H9 (cell line): ENCODE results near the gene SPIN1. TPM values are rescaled to one million over a fixed set of nuclear protein-coding genes. Genes with fewer than 3 reads are reported as not detected.

Source experiments
- DNase-seq: peaks from one replicate; pipeline ENCODE4 v3.0.0-alpha.2; 2017
- H2AFZ ChIP-seq: one replicate; pipeline ENCODE4 v1.6.1; 2013; ENCODE audit warnings: mild to moderate bottlenecking, low read length, control low read depth, moderate library complexity
- H2AK5ac ChIP-seq: 2 replicates; pipeline ENCODE4 v1.6.1; 2013; ENCODE audit warnings: low read length, control low read depth, mixed read lengths; ENCODE audit not compliant: insufficient read length
- H2BK120ac ChIP-seq: one replicate; pipeline ENCODE4 v1.6.1; 2013; ENCODE audit warnings: low read depth, mild to moderate bottlenecking, low read length, control low read depth, inconsistent platforms; ENCODE audit not compliant: poor library complexity, severe bottlenecking
- H2BK12ac ChIP-seq: 2 replicates; pipeline ENCODE4 v1.6.1; 2013; ENCODE audit warnings: low read length, control low read depth, mixed read lengths, low read depth; ENCODE audit not compliant: insufficient read length
- H2BK15ac ChIP-seq: 2 replicates; pipeline ENCODE4 v1.6.1; 2013; ENCODE audit warnings: low read depth, low read length, control low read depth
- H2BK20ac ChIP-seq: one replicate; pipeline ENCODE4 v1.6.1; 2013; ENCODE audit warnings: low read depth, mild to moderate bottlenecking, low read length, control low read depth, inconsistent platforms; ENCODE audit not compliant: poor library complexity, severe bottlenecking
- H2BK5ac ChIP-seq: 2 replicates; pipeline ENCODE4 v1.6.1; 2013; ENCODE audit warnings: low read length, control low read depth, mixed read lengths; ENCODE audit not compliant: insufficient read length
- H3K14ac ChIP-seq: 2 replicates; pipeline ENCODE4 v1.6.1; 2013; ENCODE audit warnings: low read length, control low read depth; ENCODE audit not compliant: insufficient read depth
- H3K18ac ChIP-seq: 2 replicates; pipeline ENCODE4 v1.6.1; 2013; ENCODE audit warnings: low read depth, mild to moderate bottlenecking, mixed read lengths, low read length, control low read depth; ENCODE audit not compliant: insufficient read length
- H3K23ac ChIP-seq: 2 replicates; pipeline ENCODE4 v1.6.1; 2013; ENCODE audit warnings: low read length, control low read depth, mixed read lengths, low read depth; ENCODE audit not compliant: insufficient read length
- H3K23me2 ChIP-seq: 2 replicates; pipeline ENCODE4 v1.6.1; 2013; ENCODE audit warnings: low read depth, mild to moderate bottlenecking, mixed read lengths, low read length, control low read depth; ENCODE audit not compliant: insufficient read length, poor library complexity, severe bottlenecking
- H3K27ac ChIP-seq: 2 replicates; pipeline ENCODE4 v1.5.1; 2013; ENCODE audit warnings: low read length, control low read depth, mixed read lengths, low read depth; ENCODE audit not compliant: insufficient read length
- H3K27me3 ChIP-seq: 2 replicates; pipeline ENCODE4 v1.6.1; 2013; ENCODE audit warnings: low read length, control low read depth, inconsistent platforms; ENCODE audit not compliant: insufficient read depth
- H3K4ac ChIP-seq: 2 replicates; pipeline ENCODE4 v1.6.1; 2013; ENCODE audit warnings: low read depth, mild to moderate bottlenecking, control low read depth, inconsistent platforms, low read length, moderate library complexity
- H3K4me1 ChIP-seq: 2 replicates; pipeline ENCODE4 v1.6.1; 2013; ENCODE audit warnings: low read length, control low read depth, inconsistent platforms; ENCODE audit not compliant: insufficient read depth
- H3K4me2 ChIP-seq: 2 replicates; pipeline ENCODE4 v1.6.1; 2013; ENCODE audit warnings: low read length, control low read depth, mixed read lengths; ENCODE audit not compliant: insufficient read length, insufficient read depth
- H3K56ac ChIP-seq: 2 replicates; pipeline ENCODE4 v1.6.1; 2013; ENCODE audit warnings: low read depth, mild to moderate bottlenecking, mixed read lengths, low read length, control low read depth; ENCODE audit not compliant: insufficient read length
- H3K79me1 ChIP-seq: 2 replicates; pipeline ENCODE4 v1.6.1; 2013; ENCODE audit warnings: low read depth, mild to moderate bottlenecking, moderate library complexity, low read length, control low read depth, inconsistent platforms; ENCODE audit not compliant: insufficient read depth, poor library complexity, severe bottlenecking
- H3K79me2 ChIP-seq: 2 replicates; pipeline ENCODE4 v1.6.1; 2013; ENCODE audit warnings: low read length, control low read depth, inconsistent platforms; ENCODE audit not compliant: insufficient read depth
- H3K9ac ChIP-seq: 2 replicates; pipeline ENCODE4 v1.6.1; 2013; ENCODE audit warnings: low read length, control low read depth, mixed read lengths; ENCODE audit not compliant: insufficient read length; ENCODE audit errors: extremely low read depth
- H3K9me3 ChIP-seq: one replicate; pipeline ENCODE4 v1.6.1; 2013; ENCODE audit warnings: low read depth, low read length, inconsistent platforms; ENCODE audit not compliant: control insufficient read depth
- H3T11ph ChIP-seq: one replicate; pipeline ENCODE4 v1.6.1; 2013; ENCODE audit warnings: mild to moderate bottlenecking, low read length, control low read depth, inconsistent platforms
- H4K20me1 ChIP-seq: one replicate; pipeline ENCODE4 v1.6.1; 2013; ENCODE audit not compliant: control insufficient read depth, insufficient read length, insufficient read depth
- H4K5ac ChIP-seq: 2 replicates; pipeline ENCODE4 v1.6.1; 2013; ENCODE audit warnings: low read depth, mild to moderate bottlenecking, mixed read lengths, low read length, control low read depth; ENCODE audit not compliant: insufficient read length
- H4K8ac ChIP-seq: replicated peaks from 2 replicates; pipeline ENCODE4 v1.6.1; 2013; ENCODE audit warnings: low read length, control low read depth, mixed read lengths, low read depth; ENCODE audit not compliant: insufficient read length
- H4K91ac ChIP-seq: 2 replicates; pipeline ENCODE4 v1.6.1; 2013; ENCODE audit warnings: low read depth, mild to moderate bottlenecking, moderate library complexity, mixed read lengths, low read length, control low read depth; ENCODE audit not compliant: insufficient read length
- H3K27ac Mint-ChIP-seq, 3 experiments: 2 replicates in 2 of 3; 3 replicates in 1 of 3; pipeline ENCODE4 v1.8.0; 2020 to 2021; ENCODE audit warnings: mixed read lengths in 3 of 3, mild to moderate bottlenecking in 1 of 3, moderate library complexity in 1 of 3
- H3K27me3 Mint-ChIP-seq: 2 replicates; pipeline ENCODE4 v1.8.0; 2021; ENCODE audit warnings: low read depth, mild to moderate bottlenecking, moderate library complexity, mixed read lengths
- H3K36me3 Mint-ChIP-seq, 3 experiments: 2 replicates in 2 of 3; 3 replicates in 1 of 3; pipeline ENCODE4 v1.8.0; 2020 to 2021; ENCODE audit warnings: low read depth in 3 of 3, mixed read lengths in 3 of 3; ENCODE audit not compliant: insufficient read depth in 1 of 3
- H3K4me1 Mint-ChIP-seq, 2 experiments: 2 replicates each; pipeline ENCODE4 v1.8.0; 2020; ENCODE audit warnings: mixed read lengths in 2 of 2
- H3K4me3 Mint-ChIP-seq, 2 experiments: 2 replicates in 1 of 2; 3 replicates in 1 of 2; pipeline ENCODE4 v1.8.0; 2020 to 2021; ENCODE audit warnings: mild to moderate bottlenecking in 2 of 2, mixed read lengths in 2 of 2, moderate library complexity in 1 of 2
- H3K9me3 Mint-ChIP-seq, 2 experiments: 2 replicates in 1 of 2; 3 replicates in 1 of 2; pipeline ENCODE4 v1.8.0; 2020; ENCODE audit warnings: mild to moderate bottlenecking in 2 of 2, mixed read lengths in 2 of 2, moderate library complexity in 1 of 2
- CTCF ChIP-seq: fragments of 200-600 bp; sonication (generic); conservative IDR thresholded peaks from 3 replicates; pipeline ENCODE4 v1.8.0; 2021; ENCODE audit warnings: antibody characterized with exemption, mild to moderate bottlenecking
- WGBS: extraction: QIAGEN DNeasy Blood & Tissue Kit; methylation state at CpG from one replicate; pipeline ENCODE4 v1.1.7; 2013; ENCODE audit warnings: missing lambda C conversion rate, low lambda C conversion rate, mixed read lengths; ENCODE audit not compliant: insufficient read length; ENCODE audit errors: extremely low coverage; 5-methylcytosine and 5-hydroxymethylcytosine counted together
- total RNA-seq: library from RNA; stranded (reverse); gene quantifications from 2 replicates; pipeline ENCODE4 v1.2.1, GENCODE V29; 2021

SPIN1 gene
- total RNA-seq, 1 experiment from 2014 or later = 136 TPM

GRCh38 chr9:88387552-88388202 is 567 bp upstream of the SPIN1 start:
- H4K8ac ChIP-seq = no peak overlapping the region
- no peak overlapping the region for H3K4ac ChIP-seq
- H3K23ac ChIP-seq = no peak overlapping the region
- peak overlapping the region; percentile 92 to 95 for H3K4me3 Mint-ChIP-seq
- no peak overlapping the region for H2AFZ ChIP-seq
- no CpG with 5 or more reads among the region's 40 CpGs for WGBS
- no peaks in the 10 kb centered on the region for H3K9me3 ChIP-seq
- H3K56ac ChIP-seq = no peak overlapping the region
- H3K4me1 Mint-ChIP-seq = peaks cover 39 to 44% of the 10 kb centered on the region in 2 experiments
- peak overlapping the region; percentile 83 for H3K18ac ChIP-seq
- no peak overlapping the region for H2BK15ac ChIP-seq
- DNase-seq = no peak
- no peak overlapping the region for H2BK5ac ChIP-seq
- H2AK5ac ChIP-seq = no peak overlapping the region
- no peaks in the 10 kb centered on the region for H3K27me3 Mint-ChIP-seq
- H3K9me3 Mint-ChIP-seq = peaks cover 3 to 4% of the 10 kb centered on the region in 2 experiments; a peak in 2 of 5 replicates
- peak overlapping the region; percentile 94 for H3K14ac ChIP-seq
- peak overlapping the region; percentile 89 for H3K9ac ChIP-seq
- H3K27ac ChIP-seq = peak overlapping the region; percentile 50
- no peaks in the 10 kb centered on the region for H4K20me1 ChIP-seq
- no peak overlapping the region for H2BK20ac ChIP-seq
- H4K5ac ChIP-seq = no peak overlapping the region
- peak overlapping the region; percentile 93 to 98 (median 95); a peak in 6 of 7 replicates for H3K27ac Mint-ChIP-seq
- peaks cover 5 to 18% (median 16%) of the 10 kb centered on the region in 3 experiments for H3K36me3 Mint-ChIP-seq
- H2BK12ac ChIP-seq = no peak overlapping the region
- H2BK120ac ChIP-seq = no peak overlapping the region
- 0 out of 3 replicates have a peak, but pooled peaks have one; percentile 14 for TF ChIP-seq CTCF
- H3K79me1 ChIP-seq = peaks cover 3% of the 10 kb centered on the region
- H3K4me2 ChIP-seq = peak overlapping the region; percentile 96
- H3K23me2 ChIP-seq = peaks cover 16% of the 10 kb centered on the region
- no peak overlapping the region for H4K91ac ChIP-seq
- no peaks in the 10 kb centered on the region for H3K27me3 ChIP-seq
- H3K79me2 ChIP-seq = peaks cover 33% of the 10 kb centered on the region
- no peak overlapping the region for H3T11ph ChIP-seq
- H3K4me1 ChIP-seq = peaks cover 10% of the 10 kb centered on the region
